T-helper 9 cell (primary cell): Measurements from ENCODE around the gene MAP3K13.
"Not testable (repeated sequence)": the region's sequence is repeated elsewhere in the genome, so short reads cannot be mapped to it uniquely, and the experiment has no call there.

Experiments used
- DNase-seq: peaks from one replicate; pipeline ENCODE4 v3.0.0-alpha.2; 2020

The MAP3K13 gene

GRCh38 chr3:185399737-185400667 lies 37.1 kb downstream of the MAP3K13 start:
- no peak for DNase-seq

GRCh38 chr3:185400866-185401265 lies 37.9 kb downstream of the MAP3K13 start:
- DNase-seq, result no peak

GRCh38 chr3:185401319-185401955 lies 38.5 kb downstream of the MAP3K13 start:
- no peak for DNase-seq

DNA sequence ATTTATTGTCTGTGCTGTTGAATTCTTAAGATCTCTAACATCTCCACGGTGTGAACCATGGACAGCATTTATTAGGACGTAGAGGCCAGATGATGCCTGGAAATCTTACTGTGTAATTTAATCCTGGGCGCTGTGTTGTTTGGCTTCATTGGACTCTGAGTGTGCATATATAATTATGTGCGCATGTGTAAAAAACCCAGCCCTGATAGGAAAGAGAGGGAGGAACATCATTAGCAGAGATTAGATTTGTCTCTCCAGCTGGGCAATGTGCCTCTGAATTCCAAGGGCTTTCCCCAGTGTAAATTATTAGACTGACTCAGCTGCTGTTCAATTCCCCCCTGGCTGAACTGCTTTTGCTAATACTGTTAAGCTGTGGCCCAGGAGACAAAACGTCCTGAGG lies 39.6 kb downstream of the MAP3K13 start:
- DNase-seq, result no peak

DNA sequence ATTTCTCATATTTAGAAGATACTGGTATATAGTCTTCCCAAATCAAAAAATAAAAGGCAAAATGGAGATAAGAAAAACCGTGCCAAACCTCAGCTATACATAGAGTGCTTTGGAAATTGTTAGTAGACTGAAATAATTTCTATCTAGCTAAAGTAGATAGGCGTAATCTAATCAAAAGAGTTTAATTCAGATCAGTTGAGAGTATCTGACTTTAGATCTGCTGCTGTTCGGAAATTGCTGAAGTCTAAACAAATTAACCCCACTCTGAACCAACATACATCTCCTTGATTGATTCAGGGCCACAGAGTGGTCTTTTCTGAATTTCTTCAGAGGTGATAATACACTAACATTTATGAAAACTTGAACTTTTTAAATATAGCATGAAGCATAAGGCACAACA lies 40.1 kb downstream of the MAP3K13 start:
- DNase-seq, result no peak

DNA sequence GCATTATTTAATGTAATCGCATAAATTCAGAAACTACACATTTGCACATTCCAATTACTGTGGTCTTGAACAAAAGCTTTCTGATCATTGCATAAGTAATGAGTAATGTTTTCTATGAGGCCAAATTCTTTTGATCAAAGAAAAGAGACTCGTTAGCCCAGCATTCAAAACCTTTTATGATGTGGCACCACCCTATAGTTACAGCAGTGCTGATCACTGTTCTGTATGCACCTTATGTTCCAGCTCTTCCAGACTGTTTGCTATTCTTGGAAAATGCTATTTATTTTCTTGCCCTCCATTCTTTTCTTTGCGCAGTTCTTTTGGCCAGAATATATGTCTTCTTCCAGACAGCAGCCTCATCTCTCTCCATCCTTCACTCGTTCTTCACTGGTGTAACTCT lies 42.3 kb downstream of the MAP3K13 start:
- no peak for DNase-seq

GRCh38 chr3:185405664-185406063 lies 42.7 kb downstream of the MAP3K13 start:
- DNase-seq, result no peak

DNA sequence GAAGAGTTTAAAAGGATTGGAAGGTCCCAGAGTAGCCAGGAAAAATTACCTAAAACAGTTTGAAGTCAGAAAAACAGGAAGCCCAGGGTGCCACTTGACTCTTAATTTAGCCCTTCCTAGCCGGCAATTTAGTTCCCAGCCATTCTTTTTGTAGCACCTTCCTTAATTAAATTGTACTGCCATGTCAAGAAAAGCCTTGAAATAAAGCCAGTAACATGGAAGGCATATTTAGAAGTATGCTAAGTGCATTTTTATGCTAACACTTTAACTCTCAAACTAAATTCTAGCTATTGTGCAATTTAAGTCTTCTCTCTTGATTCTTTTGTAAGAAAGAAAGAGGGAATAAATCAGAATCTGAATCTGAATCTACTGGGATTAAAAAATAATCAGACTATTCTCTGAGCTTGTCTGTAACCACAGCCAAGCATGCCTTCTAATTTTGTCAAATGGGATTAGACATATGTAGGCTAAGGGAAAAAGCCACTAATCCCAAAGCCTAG lies 43.2 kb downstream of the MAP3K13 start:
- DNase-seq, result no peak

DNA sequence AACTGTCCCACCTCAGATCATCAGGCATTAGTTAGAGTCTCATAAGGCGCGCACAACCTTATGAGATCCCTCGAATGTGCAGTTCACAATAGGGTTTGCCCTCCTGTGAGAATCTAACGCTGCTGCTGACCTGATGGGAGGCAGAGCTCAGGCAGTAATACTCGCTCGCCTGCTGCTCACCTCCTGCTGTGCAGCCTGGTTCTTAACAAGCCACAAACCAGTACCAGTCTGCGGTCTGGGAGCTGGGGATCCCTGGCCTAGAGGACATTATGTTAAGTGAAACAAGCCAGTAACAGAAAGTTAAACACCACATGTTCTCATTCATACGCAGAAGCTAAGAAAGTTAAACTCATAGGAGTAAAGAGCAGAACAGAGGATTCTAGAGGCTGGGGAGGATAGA lies 47.0 kb downstream of the MAP3K13 start:
- DNase-seq, result no peak

DNA sequence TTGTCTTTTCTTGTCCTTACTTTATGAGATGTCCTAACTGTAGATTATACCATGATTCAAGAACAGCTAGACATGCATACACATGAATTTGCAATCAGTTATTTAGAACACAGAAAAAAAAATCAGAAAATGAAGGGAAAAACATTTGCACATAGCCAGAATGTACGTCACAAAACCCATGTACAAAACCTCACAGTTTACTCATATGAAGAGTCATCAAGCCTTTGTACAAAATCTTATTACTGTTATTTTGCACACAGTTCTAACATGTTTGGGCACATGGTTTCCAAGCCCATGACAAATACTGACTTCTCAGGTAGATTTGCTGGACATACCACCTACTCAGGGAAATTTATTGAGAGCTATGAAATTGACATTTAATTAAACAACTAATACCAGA lies 48.2 kb downstream of the MAP3K13 start:
- no peak for DNase-seq

DNA sequence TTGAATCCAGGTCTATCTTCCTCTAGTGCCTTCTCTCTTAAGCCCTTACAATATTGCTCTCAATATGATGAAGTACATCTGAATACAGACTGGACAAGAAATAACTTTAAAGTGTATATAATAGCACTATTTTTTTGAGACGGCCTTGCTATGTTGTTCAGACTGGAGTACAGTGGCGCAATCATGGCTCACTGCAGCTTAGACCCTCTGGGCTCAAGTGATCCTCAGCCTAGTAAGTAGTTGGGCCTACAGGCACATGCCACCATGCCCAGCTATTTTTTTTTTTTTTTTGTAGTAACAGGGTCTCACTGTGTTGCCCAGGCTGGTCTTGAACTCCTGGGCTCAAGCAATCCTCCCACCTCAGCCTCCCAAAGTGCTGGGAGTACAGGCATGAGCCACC lies 53.6 kb downstream of the MAP3K13 start:
- no peak for DNase-seq

DNA sequence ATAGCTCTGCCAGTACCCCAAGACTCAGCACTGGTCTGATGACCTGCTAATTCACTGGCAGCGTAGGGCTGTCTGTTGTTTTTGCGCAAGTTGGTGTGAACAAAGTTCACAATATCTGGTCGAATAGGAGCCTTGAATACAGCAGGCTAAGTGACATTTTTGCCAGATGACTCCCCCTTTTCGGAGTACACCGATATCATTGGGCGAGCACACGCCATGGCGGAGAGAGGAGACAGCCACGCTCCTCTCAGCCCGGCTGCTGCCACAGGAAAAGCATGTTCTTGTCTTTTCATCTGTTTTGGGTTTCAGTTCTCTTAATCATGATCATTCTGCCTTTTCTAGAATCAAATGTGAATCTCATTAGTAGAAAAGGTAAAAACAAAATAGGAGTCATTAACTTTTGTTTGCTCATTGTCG lies 55.6 kb downstream of the MAP3K13 start:
- DNase-seq, result not testable (repeated sequence)

DNA sequence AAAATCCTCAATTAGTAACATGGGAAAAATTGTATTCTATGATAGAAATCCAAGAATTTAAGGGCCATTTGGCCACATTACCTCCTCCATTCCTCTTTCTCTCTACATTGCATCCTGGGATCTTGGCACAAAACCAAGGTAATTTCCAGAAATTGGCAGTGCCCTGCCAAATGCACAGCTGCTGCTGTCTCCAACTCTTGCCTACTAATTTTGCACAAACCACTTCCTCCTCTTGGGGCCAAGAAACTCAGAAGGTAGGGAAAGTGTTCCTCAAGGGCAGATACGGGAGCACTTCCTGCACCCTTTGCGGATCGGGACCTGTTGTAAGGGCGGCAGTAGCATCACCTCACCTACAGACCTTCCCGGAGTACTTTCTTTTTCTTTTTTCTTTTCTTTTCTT lies 57.8 kb downstream of the MAP3K13 start:
- DNase-seq, result no peak

- DNase-seq, result no peak
Observed at GRCh38 chr3:185421577-185422232, 58.8 kb downstream of the MAP3K13 start.

DNA sequence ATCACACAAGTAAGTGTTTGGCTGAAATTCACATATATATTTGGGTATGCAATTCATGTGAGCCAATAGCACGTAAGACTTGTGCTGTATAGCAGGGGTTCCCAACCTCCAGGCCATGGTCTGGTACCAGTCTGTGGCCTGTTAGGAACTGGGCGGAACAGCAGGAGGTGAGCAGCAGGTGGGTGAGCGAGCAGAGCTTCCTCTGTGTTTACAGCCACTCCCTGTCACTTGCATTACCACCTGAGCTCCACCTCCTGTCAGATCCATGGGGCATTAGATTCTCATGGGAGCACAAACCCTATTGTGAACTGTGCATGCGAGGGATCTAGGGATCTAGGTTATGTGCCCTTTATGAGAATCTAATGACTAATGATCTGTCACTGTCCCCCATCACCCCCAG lies 59.7 kb downstream of the MAP3K13 start:
- DNase-seq, result no peak

- DNase-seq, result no peak
Observed at GRCh38 chr3:185423178-185423577, 60.2 kb downstream of the MAP3K13 start.

DNA sequence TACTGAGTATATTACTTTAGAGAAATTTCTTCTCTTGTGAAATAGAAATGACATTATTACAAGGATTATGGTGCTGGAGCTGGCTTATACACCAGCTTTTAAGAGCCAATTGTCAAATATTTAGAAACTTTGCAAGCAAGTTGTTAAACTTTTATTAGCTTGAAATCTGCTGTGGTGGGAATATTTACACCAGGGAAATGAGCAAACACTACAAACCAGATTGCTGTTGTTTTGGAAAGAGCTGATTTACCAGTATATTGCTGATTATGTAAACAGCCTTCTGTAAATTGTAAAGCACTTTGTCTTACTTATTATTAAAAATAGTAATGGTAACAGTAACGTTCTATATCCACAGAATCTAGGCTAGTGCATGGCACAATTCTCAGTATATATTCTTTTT lies 61.5 kb downstream of the MAP3K13 start:
- no peak for DNase-seq

GRCh38 chr3:185430375-185430774 lies 67.4 kb downstream of the MAP3K13 start:
- DNase-seq, result no peak

GRCh38 chr3:185439745-185440466 lies 77.0 kb downstream of the MAP3K13 start:
- no peak for DNase-seq

DNA sequence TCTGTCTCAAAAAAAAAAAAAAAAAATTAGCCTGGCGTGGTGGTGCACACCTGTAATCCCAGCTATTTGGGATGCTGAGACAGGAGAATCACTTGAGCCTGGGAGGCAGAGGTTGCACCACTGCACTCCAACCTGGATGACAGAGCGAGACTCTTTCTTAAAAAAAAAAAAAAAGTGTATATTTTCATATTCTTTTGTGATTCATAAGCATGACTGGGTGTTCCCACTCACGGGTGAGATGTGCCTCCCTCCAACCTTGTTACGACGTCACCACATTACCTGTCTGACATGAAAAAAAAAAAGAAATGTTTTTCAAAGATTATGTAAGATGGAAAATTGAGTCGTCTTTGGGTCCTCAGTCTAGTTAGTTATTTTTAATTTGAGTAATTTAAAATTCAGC lies 79.1 kb downstream of the MAP3K13 start:
- DNase-seq, result no peak

DNA sequence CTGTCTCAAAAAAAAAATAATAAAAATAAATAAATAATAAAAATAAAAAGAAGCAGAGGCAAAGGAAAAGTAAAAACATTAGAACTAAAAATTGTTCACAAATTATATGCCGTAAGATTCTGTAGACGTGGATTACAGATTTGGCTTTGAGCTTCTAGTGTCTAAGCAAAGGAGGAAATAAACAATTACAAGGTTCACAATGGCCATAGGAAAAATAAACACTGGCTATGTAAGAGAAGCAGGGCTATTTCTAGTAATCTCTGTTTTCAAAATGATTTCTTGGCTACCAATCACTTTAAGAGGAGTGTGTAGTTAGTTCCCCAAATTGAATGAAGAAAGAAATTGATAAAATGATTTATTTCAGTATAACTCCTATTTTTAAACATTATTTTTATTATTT lies 81.4 kb downstream of the MAP3K13 start:
- DNase-seq, result no peak

DNA sequence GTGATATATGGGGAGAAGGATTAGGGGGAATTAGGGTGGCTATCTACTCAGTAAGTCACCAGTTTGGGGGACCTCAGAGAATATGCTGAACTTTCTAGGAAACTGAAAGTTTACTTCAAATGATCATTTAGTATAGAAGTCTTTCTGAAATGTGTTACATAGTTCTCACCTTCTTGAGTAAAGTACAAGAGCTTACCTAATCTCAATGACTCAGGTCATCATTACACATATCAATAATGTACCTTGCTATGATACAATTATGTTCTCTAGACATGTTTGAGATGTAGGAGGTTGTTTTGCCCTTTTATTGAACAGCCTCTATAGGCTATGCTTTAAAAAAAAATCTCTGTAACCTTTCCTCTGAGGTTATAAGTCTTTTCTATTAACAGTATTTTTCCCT lies 85.2 kb downstream of the MAP3K13 start:
- no peak for DNase-seq

- DNase-seq, result not testable (repeated sequence)
Observed at GRCh38 chr3:185451432-185451831, 88.5 kb downstream of the MAP3K13 start.
